Smooth muscle cell (in vitro differentiated cells): Measurements from ENCODE around the gene PLAC9. TPM values are rescaled to one million over a fixed set of nuclear protein-coding genes. Genes with fewer than 3 reads are reported as not detected.

ENCODE experiments used
- DNase-seq: peaks from one replicate; lab custom pipeline; 2025; ENCODE audit not compliant: unreplicated experiment; lab: John Stamatoyannopoulos, UW
- H2AFZ ChIP-seq: fragments of 200-600 bp; sonication (generic); 2 replicates; pipeline ENCODE4 v1.6.0; 2016; ENCODE audit warnings: antibody characterized with exemption, low read depth, mild to moderate bottlenecking
- H3F3A ChIP-seq: fragments of 200-600 bp; sonication (generic); 2 replicates; pipeline ENCODE4 v1.6.0; 2017; ENCODE audit warnings: antibody characterized with exemption, low read depth
- H3K27ac ChIP-seq: fragments of 200-600 bp; sonication (generic); 2 replicates; pipeline ENCODE4 v1.5.1; 2016; ENCODE audit warnings: low read depth, mild to moderate bottlenecking
- H3K27me3 ChIP-seq: fragments of 200-600 bp; sonication (generic); 2 replicates; pipeline ENCODE4 v1.6.1; 2016; ENCODE audit warnings: low read depth, mild to moderate bottlenecking
- H3K36me3 ChIP-seq: fragments of 200-600 bp; sonication (generic); 2 replicates; pipeline ENCODE4 v1.5.1; 2016; ENCODE audit warnings: low read depth
- H3K4me1 ChIP-seq: fragments of 200-600 bp; sonication (generic); 2 replicates; pipeline ENCODE4 v1.5.1; 2016; ENCODE audit warnings: low read depth
- H3K4me2 ChIP-seq: fragments of 200-600 bp; sonication (generic); 2 replicates; pipeline ENCODE4 v1.6.0; 2016; ENCODE audit warnings: mild to moderate bottlenecking
- H3K4me3 ChIP-seq: fragments of 200-600 bp; sonication (generic); 2 replicates; pipeline ENCODE4 v1.5.1; 2016; ENCODE audit warnings: mild to moderate bottlenecking
- H3K79me2 ChIP-seq: fragments of 200-600 bp; sonication (generic); 2 replicates; pipeline ENCODE4 v1.6.0; 2016; ENCODE audit warnings: low read depth, mild to moderate bottlenecking
- H3K9ac ChIP-seq: fragments of 200-600 bp; sonication (generic); 2 replicates; pipeline ENCODE4 v1.6.0; 2016; ENCODE audit warnings: low read depth
- H3K9me3 ChIP-seq: fragments of 200-600 bp; sonication (generic); replicated peaks from 2 replicates; pipeline ENCODE4 v1.5.1; 2016; ENCODE audit warnings: low read depth
- H4K20me1 ChIP-seq: fragments of 200-600 bp; sonication (generic); 2 replicates; pipeline ENCODE4 v1.6.0; 2016; ENCODE audit warnings: low read depth
- WGBS: methylation state at CpG from one replicate; pipeline ENCODE4 v1.1.7; 2016; ENCODE audit warnings: low lambda C conversion rate; 5-methylcytosine and 5-hydroxymethylcytosine counted together
- polyA plus RNA-seq: library from polyadenylated mRNA; unstranded; fragments of >200 nt; fragmentation: Nextera tagmentation; extraction: Ambion mirVana; gene quantifications from 2 replicates; pipeline ENCODE4 v1.2.1, GENCODE V29; 2016
- total RNA-seq: library from RNA; depleted of rRNA; stranded (reverse); fragments of >200 nt; gene quantifications from 2 replicates; pipeline ENCODE4 v1.2.3, GENCODE V29; 2014
- TF ChIP-seq, protein P1 (sequence below): fragments of 200-600 bp; sonication (generic); IDR thresholded peaks from 2 replicates; pipeline ENCODE4 v1.5.1; 2017; ENCODE audit warnings: borderline replicate concordance, mild to moderate bottlenecking, antibody characterized with exemption; ENCODE audit not compliant: insufficient read depth, poor library complexity, severe bottlenecking

The PLAC9 gene
- total and polyA plus RNA-seq, 2 experiments from 2014 or later: 1.5 to 23.7 TPM

DNA sequence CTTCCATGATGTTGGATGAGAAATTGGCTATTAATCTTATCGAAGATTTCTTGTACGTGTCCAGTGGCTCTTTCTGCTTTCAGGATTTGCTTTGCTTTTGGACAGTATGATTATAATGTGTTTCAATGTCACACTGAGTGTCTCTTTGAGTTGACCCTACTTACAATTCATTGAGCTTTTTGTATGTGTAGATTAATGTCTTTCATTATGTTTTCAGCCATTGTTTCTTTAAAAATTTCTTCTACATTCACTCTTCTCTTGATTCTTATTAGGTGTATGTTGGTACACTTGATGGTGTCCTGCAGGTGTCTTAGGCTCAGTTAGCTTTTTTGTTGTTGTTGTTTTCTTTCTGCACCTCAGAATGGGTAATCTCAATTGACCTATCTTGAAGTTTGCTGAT is 16.6 kb downstream of the PLAC9 start:
- Histone ChIP-seq H4K20me1 (no peaks in the 10 kb centered on the region), H3K36me3 (no peaks in the 10 kb centered on the region), H3K27me3 (no peaks in the 10 kb centered on the region), H3K4me3 (no peak overlapping the region), H3K4me1 (no peaks in the 10 kb centered on the region), H2AFZ (no peak overlapping the region), H3K79me2 (no peaks in the 10 kb centered on the region), H3K9ac (no peak overlapping the region), H3F3A (no peaks in the 10 kb centered on the region), H3K27ac (no peak overlapping the region), H3K4me2 (no peak overlapping the region), H3K9me3 (no peaks in the 10 kb centered on the region)
- TF ChIP-seq, protein P1, sequence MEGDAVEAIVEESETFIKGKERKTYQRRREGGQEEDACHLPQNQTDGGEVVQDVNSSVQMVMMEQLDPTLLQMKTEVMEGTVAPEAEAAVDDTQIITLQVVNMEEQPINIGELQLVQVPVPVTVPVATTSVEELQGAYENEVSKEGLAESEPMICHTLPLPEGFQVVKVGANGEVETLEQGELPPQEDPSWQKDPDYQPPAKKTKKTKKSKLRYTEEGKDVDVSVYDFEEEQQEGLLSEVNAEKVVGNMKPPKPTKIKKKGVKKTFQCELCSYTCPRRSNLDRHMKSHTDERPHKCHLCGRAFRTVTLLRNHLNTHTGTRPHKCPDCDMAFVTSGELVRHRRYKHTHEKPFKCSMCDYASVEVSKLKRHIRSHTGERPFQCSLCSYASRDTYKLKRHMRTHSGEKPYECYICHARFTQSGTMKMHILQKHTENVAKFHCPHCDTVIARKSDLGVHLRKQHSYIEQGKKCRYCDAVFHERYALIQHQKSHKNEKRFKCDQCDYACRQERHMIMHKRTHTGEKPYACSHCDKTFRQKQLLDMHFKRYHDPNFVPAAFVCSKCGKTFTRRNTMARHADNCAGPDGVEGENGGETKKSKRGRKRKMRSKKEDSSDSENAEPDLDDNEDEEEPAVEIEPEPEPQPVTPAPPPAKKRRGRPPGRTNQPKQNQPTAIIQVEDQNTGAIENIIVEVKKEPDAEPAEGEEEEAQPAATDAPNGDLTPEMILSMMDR: no peak
- DNase-seq: no peak
- 99% methylated on average over 2 of the region's 2 CpGs for WGBS

DNA sequence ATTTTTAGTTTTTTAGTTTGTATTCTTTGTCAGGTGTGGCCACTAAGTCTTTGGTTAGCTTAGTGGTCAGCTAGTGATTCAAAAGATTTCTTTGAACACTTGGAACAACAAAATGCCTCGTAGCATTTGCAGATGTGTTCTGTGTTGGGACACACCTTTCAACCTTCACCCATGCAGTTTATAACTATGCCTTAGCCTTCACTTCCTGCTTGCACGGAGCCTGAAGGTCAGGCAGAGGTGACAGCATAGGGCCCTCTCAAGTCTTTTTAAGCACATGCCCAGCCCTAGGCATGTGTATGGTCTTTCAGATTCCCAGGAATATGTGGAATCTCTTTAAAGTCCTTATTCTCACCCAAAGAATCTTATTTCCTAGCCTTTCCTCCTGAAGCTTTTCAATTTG is 17.6 kb downstream of the PLAC9 start:
- Histone ChIP-seq H3K4me1 (no peaks in the 10 kb centered on the region), H3K27me3 (no peaks in the 10 kb centered on the region), H2AFZ (no peak overlapping the region), H3K4me3 (no peak overlapping the region), H3K36me3 (no peaks in the 10 kb centered on the region), H3K27ac (no peak overlapping the region), H3F3A (no peaks in the 10 kb centered on the region), H3K4me2 (no peak overlapping the region), H4K20me1 (no peaks in the 10 kb centered on the region), H3K9me3 (no peaks in the 10 kb centered on the region), H3K9ac (no peak overlapping the region), H3K79me2 (no peaks in the 10 kb centered on the region)
- DNase-seq: no peak
- TF ChIP-seq, protein P1: no peak
- 63% methylated on average over 2 of the region's 2 CpGs for WGBS

DNA sequence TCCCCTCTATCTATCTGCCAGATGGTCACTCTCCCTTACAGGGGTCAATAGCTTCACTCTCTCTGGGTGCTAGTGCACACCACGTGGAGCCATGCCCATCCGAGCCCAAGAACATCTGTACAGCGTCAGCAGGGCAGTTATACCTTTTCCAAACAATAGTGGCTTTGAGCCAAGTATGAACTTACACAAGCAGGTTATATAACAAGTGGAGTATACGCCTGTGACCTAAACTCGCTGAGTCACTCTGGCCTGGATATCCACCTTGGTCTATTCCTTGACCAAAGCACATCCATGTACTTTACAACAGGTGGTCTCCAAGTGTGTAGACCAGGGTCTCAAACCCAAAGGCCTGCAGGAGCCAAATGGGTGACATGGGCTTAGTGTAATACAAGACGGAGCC is 20.3 kb downstream of the PLAC9 start:
- Histone ChIP-seq H3K4me2 (no peak overlapping the region), H2AFZ (no peak overlapping the region), H3F3A (peaks cover 6% of the 10 kb centered on the region), H3K79me2 (no peaks in the 10 kb centered on the region), H3K4me1 (no peaks in the 10 kb centered on the region), H3K27ac (no peak overlapping the region), H4K20me1 (peaks cover 2% of the 10 kb centered on the region), H3K9me3 (no peaks in the 10 kb centered on the region), H3K27me3 (no peaks in the 10 kb centered on the region), H3K9ac (no peak overlapping the region), H3K36me3 (no peaks in the 10 kb centered on the region), H3K4me3 (no peak overlapping the region)
- no peak for DNase-seq
- WGBS: 95% methylated on average over 6 of the region's 6 CpGs
- TF ChIP-seq, protein P1: no peak

DNA sequence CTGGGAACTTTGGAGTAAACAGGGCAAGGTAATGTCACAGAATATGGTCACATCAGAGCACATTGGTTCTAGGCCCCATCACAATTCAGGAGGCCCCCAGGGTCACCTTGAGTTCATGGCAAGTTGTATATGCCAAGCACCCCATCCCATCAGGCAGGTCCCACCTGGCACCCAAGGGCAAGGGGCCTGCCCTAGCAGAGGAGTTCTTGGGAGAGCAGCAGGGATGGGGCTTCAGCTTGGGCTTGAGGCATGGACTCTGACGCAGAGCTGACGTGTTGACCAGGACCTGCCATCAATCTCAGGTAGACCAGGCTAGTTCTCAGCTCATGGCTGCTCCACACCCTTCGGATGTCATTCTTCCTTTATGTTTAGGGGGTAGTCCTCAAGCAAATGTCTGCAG is 20.9 kb downstream of the PLAC9 start:
- DNase-seq: no peak
- no peak overlapping the region for H3K27ac ChIP-seq
- no peak overlapping the region for H3K9ac ChIP-seq
- H3F3A ChIP-seq: peaks cover 12% of the 10 kb centered on the region
- H3K4me2 ChIP-seq: no peak overlapping the region
- no peaks in the 10 kb centered on the region for H3K79me2 ChIP-seq
- no peaks in the 10 kb centered on the region for H3K4me1 ChIP-seq
- H3K4me3 ChIP-seq: no peak overlapping the region
- H3K9me3 ChIP-seq: no peaks in the 10 kb centered on the region
- 88% methylated on average over 3 of the region's 3 CpGs for WGBS
- H4K20me1 ChIP-seq: peaks cover 2% of the 10 kb centered on the region
- no peaks in the 10 kb centered on the region for H3K27me3 ChIP-seq
- H3K36me3 ChIP-seq: no peaks in the 10 kb centered on the region
- H2AFZ ChIP-seq: no peak overlapping the region
- TF ChIP-seq, protein P1: no peak
